Upper lobe of left lung (tissue), 4 donors: ENCODE results near the gene NLRP6.

Source experiments
- POLR2AphosphoS5 ChIP-seq, 2 donors: sonication (generic); formaldehyde crosslinking; IDR thresholded peaks; one replicate each; pipeline ENCODE4 v1.5.1; 2017; ENCODE audit warnings: antibody characterized with exemption in 2 of 2
- TF ChIP-seq, protein P1 (sequence below), 6 experiments: fragments of 450-650 bp in 4 of 6; fragments of 200-600 bp in 2 of 6; sonication (generic) in 2 of 6; IDR thresholded peaks; one replicate each; pipeline ENCODE4 v1.5.1; 2016 to 2019; ENCODE audit warnings: antibody characterized with exemption in 6 of 6

- no peak for TF ChIP-seq POLR2AphosphoS5 (IDR thresholded peaks at IDR 0.05)
- TF ChIP-seq, protein P1, sequence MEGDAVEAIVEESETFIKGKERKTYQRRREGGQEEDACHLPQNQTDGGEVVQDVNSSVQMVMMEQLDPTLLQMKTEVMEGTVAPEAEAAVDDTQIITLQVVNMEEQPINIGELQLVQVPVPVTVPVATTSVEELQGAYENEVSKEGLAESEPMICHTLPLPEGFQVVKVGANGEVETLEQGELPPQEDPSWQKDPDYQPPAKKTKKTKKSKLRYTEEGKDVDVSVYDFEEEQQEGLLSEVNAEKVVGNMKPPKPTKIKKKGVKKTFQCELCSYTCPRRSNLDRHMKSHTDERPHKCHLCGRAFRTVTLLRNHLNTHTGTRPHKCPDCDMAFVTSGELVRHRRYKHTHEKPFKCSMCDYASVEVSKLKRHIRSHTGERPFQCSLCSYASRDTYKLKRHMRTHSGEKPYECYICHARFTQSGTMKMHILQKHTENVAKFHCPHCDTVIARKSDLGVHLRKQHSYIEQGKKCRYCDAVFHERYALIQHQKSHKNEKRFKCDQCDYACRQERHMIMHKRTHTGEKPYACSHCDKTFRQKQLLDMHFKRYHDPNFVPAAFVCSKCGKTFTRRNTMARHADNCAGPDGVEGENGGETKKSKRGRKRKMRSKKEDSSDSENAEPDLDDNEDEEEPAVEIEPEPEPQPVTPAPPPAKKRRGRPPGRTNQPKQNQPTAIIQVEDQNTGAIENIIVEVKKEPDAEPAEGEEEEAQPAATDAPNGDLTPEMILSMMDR (IDR thresholded peaks at IDR 0.05), result no peak
These were observed 5.3 kb upstream of the NLRP6 start for GRCh38 chr11:272931-273198.
